ENCODE data around the gene LAMB3. TPM values are rescaled to one million over a fixed set of nuclear protein-coding genes. Genes with fewer than 3 reads are reported as not detected.

LAMB3 gene
- total and polyA plus RNA-seq, 10 donors = 0.43 to 3.4 (median 0.80) TPM

DNA sequence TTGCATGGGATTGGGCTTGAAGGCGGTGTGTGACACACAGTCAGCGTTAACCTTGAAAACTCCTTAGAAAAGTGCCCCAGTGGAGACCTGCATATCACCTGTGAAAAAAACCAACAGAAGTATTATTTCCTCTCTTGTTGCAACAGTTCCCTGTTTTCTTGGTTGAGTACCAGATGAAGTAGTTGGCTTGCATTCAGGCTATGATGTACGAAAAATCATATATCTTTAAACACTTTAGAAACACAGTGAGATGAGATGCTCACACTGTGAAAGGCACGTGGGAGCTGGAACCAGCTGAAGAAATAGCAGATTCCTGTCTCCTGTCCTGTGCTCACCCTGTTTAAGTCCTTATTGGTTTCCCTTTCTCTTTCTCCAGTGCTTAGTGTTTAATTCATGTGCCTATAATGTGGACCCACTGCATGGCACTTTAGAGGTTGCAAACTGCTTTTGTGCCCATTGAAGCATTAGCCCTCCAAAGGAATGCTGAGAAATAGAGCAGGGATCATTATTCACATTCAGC, 65.9 kb downstream of the LAMB3 start:
- WGBS, 5 donors = 48 to 61% (median 53%) methylated on average over 4 of the region's 4 CpGs
- no peaks in the 10 kb centered on the region for H3K36me3 ChIP-seq
- intact Hi-C loops (cut with DNase I; ENCODE audit: low total_unique reads) = no loop called here
- H3K4me3 ChIP-seq = peak overlapping the region in 2 of 8 donors; percentile 33 to 35
- no peaks in the 10 kb centered on the region for H3K9me3 ChIP-seq
- TF ChIP-seq POLR2A (IDR thresholded peaks at IDR 0.05) = no peak
- no peak for TF ChIP-seq CTCF (IDR thresholded peaks at IDR 0.05 in 8 of 11, conservative IDR thresholded peaks at IDR 0.05 in 3 of 11)
- TF ChIP-seq POLR2AphosphoS5 (IDR thresholded peaks at IDR 0.05) = no peak
- peaks cover 0 to 90% (median 26%) of the 10 kb centered on the region in 7 donors for H3K27me3 ChIP-seq (replicated peaks in 1 of 7)
- no peak for DNase-seq
- H3K4me1 ChIP-seq = peaks cover 0 to 22% (median 10%) of the 10 kb centered on the region in 6 donors
- peak overlapping the region in 1 of 8 donors; percentile 6 for H3K27ac ChIP-seq

- peaks cover 0 to 90% (median 26%) of the 10 kb centered on the region in 7 donors for H3K27me3 ChIP-seq (replicated peaks in 1 of 7)
- DNase-seq = peak; percentile 76
- H3K36me3 ChIP-seq = no peaks in the 10 kb centered on the region
- TF ChIP-seq POLR2AphosphoS5 (IDR thresholded peaks at IDR 0.05) = peak in 2 of 3 donors; percentile 66 to 75
- no peak for TF ChIP-seq CTCF (IDR thresholded peaks at IDR 0.05 in 8 of 11, conservative IDR thresholded peaks at IDR 0.05 in 3 of 11)
- intact Hi-C loops (cut with DNase I; ENCODE audit: low total_unique reads) = no loop called here
- H3K4me3 ChIP-seq = peak overlapping the region in 4 of 8 donors; percentile 33 to 51 (median 35)
- H3K4me1 ChIP-seq = peaks cover 0 to 18% (median 10%) of the 10 kb centered on the region in 6 donors
- 2 to 8% (median 5%) methylated on average over 5 to 23 of the region's 23 CpGs for WGBS, 5 donors
- no peaks in the 10 kb centered on the region for H3K9me3 ChIP-seq
- H3K27ac ChIP-seq = peak overlapping the region in 2 of 8 donors; percentile 13 to 23
Observed at GRCh38 chr1:209585672-209586071, 66.6 kb downstream of the LAMB3 start.

DNA sequence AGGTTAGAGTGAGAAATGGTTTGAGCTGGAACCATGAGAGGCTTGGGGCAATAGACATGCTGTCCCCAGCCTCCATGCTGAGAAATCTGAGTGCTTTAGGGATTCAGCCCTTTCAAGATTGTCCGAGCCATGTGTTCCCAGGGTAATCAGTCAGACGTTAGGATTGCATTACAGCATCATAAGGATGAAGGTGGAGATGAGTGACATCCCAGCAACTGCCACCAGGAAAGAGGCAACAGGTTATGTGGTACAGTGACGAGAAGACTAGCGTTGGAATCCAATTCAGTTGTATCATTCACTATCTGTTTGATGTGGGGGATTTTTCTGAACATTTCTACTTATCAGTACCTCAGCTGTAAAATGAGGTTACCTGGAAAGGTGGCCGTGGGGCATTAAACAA, 67.0 kb downstream of the LAMB3 start:
- DNase-seq = no peak
- peak overlapping the region in 2 of 8 donors; percentile 13 to 23 for H3K27ac ChIP-seq
- peaks cover 0 to 90% (median 26%) of the 10 kb centered on the region in 7 donors for H3K27me3 ChIP-seq (replicated peaks in 1 of 7)
- H3K9me3 ChIP-seq = no peaks in the 10 kb centered on the region
- no peaks in the 10 kb centered on the region for H3K36me3 ChIP-seq
- intact Hi-C loops (cut with DNase I; ENCODE audit: low total_unique reads) = no loop called here
- H3K4me3 ChIP-seq = peak overlapping the region in 4 of 8 donors; percentile 33 to 51 (median 35)
- no peak for TF ChIP-seq POLR2A (IDR thresholded peaks at IDR 0.05)
- no peak for TF ChIP-seq POLR2AphosphoS5 (IDR thresholded peaks at IDR 0.05)
- no peak for TF ChIP-seq CTCF (IDR thresholded peaks at IDR 0.05 in 8 of 11, conservative IDR thresholded peaks at IDR 0.05 in 3 of 11)
- peaks cover 0 to 18% (median 10%) of the 10 kb centered on the region in 6 donors for H3K4me1 ChIP-seq
- WGBS, 5 donors = 55 to 59% (median 56%) methylated on average over 5 of the region's 5 CpGs

GRCh38 chr1:209584231-209584672, 68.0 kb downstream of the LAMB3 start:
- DNase-seq = no peak
- H3K4me1 ChIP-seq = peaks cover 0 to 18% (median 10%) of the 10 kb centered on the region in 6 donors
- H3K4me3 ChIP-seq = peak overlapping the region in 7 of 8 donors; percentile 2 to 51 (median 33)
- TF ChIP-seq POLR2A (IDR thresholded peaks at IDR 0.05) (no peak), POLR2AphosphoS5 (IDR thresholded peaks at IDR 0.05) (no peak), CTCF (IDR thresholded peaks at IDR 0.05 in 8 of 11, conservative IDR thresholded peaks at IDR 0.05 in 3 of 11) (no peak)
- intact Hi-C loops (cut with DNase I; ENCODE audit: low total_unique reads) = no loop called here
- no peaks in the 10 kb centered on the region for H3K36me3 ChIP-seq
- H3K27ac ChIP-seq = peak overlapping the region in 5 of 8 donors; percentile 10 to 59 (median 44)
- no peaks in the 10 kb centered on the region for H3K9me3 ChIP-seq
- WGBS, 5 donors = 34 to 50% (median 43%) methylated on average over 13 of the region's 13 CpGs
- H3K27me3 ChIP-seq (replicated peaks in 1 of 7) = peaks cover 0 to 89% (median 26%) of the 10 kb centered on the region in 7 donors

Measured in spleen (tissue), 11 donors.